Measurements from ENCODE around the gene PRR35. TPM values are rescaled to one million over a fixed set of nuclear protein-coding genes. Genes with fewer than 3 reads are reported as not detected.
A peak's percentile ranks its signal among the peaks of the same experiment; 100 is the strongest.

The PRR35 gene
- total RNA-seq, 1 experiment from 2014 or later, result not detected

DNA sequence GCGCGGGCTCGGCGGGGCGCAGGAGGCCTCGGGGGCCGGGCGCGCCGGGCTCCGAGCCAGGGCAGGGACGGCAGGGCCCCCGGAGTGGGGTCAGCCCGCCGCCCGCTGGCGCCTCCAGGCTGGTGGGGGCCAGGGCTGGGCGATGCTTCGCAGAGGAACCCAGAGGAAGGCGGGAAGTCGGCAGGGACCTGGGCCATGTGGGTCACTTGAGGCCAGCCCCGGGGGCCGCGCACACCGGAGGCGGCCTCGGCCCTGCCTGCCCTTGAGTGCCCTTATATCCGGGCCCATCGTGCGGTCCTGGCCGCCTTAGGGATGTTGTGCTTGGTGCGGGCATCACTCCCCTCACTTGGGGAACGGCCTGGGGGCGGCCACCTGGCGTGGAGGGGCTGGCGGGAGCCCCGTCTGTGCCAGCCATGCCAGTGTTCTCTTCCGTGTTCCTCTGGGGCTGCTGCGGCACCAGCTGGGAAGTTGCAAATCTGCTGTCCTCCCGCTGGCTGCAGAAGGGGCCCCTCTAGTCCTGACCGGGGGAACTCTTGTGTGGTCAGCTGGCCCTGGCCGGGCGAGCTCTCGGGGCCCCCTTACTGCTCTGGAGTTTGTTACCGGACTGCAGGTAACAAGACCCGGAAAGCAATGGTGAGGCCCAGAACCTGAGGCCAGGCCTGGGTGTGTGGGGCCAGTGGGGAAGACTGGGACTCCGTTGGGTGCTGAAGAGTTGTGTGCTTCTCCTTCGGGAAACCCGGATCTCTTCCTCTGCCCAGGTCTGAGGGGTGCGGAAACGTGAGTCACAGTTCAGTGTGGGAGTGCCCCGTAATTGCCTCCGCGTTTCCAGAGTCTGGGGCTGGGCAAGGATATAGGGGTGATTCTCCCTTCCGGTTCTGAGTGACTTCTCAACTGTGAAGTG is 31.8 kb upstream of the PRR35 start:
- DNase-seq (ENCODE audit: low read depth), result peak; percentile 88

DNA sequence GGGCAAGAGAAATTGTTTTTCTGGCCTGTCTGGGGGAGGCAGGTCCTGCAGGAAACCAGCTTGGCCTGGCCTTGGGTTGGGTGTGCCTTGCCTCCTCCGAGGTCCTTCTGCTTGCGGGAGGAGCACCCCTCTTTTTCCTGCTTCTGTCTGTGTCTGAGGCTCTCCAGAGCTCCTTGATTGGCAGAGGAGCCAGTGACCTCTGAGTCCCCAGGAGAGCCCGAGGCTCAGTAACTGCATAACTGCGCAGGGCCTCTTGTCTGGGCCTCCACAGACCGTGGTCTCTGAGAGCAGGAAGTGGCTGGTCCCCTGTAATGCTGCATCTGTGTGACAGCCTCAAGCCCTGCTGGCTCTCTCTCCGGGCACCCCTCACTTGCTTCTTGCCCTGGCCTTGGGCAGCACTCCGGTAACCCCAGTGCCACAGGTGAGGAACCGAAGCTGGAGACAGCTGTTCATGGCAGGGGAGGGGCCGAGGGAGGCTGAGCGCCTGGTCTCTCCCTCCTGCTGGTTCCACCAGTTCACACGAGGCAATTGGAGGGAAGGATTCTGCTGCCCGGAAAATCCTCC is 31.1 kb upstream of the PRR35 start:
- DNase-seq (ENCODE audit: low read depth), result no peak

DNA sequence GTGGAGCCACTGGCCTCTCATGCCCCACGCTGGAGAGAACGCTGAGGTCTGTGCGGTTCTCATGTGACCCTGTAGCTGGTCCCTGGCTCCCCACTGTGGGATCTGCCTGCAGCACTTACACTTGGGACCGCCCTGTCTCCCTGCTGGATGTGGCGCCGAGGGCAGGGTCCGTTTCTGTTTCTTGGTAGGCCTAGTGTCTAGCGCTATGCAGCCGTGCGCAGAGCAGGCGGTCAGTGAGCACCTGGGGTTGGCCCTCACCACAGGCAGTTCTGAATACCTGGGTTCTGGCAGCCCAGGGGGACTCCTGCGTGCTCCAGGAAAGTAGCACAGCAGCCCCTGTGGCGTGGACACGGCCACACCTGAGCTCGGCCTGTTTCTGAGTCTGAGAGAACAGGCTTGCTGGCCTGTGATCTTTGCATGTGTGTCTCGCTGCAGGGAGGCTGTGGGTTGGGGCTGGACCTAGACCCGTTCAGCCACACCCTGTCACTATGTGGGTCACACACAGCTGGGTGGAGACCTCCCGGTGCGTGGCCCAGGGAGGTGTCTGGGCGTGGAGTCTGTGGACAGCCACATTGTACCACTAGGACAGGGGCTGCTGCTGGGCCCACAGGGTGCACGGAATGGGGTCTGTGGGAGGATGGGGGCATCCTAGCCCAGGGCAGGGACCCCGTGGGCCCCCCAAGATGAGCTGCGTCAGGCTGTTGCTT is 29.9 kb upstream of the PRR35 start:
- no peak for DNase-seq (ENCODE audit: low read depth)

DNA sequence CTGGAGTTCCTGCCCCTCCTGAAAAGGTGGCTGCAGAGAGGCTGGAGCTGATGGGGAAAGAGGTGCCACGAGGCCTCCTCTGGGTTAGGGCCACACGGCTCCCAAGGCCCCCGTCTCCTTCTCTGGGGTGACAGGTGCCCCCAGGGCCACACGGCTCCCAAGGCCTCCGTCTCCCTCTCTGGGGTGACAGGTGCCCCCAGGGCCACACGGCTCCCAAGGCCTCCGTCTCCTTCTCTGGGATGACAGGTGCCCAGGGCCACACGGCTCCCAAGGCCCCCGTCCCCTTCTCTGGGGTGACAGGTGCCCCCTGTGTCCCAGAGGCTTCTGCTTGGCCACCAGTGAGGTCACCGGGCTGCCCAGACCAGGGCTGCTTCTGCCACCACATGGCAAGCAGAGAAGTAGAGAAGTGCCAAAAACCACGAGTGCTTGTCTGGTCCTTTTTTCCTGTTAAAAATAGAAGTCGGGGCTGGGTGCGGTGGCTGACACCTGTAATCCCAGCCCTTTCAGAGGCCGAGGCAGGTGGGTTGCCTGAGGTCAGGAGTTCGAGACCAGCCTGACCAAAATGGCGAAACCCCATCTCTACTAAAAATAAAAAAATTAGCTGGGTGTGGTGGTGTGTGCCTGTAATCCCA is 28.6 kb upstream of the PRR35 start:
- no peak for DNase-seq (ENCODE audit: low read depth)

DNA sequence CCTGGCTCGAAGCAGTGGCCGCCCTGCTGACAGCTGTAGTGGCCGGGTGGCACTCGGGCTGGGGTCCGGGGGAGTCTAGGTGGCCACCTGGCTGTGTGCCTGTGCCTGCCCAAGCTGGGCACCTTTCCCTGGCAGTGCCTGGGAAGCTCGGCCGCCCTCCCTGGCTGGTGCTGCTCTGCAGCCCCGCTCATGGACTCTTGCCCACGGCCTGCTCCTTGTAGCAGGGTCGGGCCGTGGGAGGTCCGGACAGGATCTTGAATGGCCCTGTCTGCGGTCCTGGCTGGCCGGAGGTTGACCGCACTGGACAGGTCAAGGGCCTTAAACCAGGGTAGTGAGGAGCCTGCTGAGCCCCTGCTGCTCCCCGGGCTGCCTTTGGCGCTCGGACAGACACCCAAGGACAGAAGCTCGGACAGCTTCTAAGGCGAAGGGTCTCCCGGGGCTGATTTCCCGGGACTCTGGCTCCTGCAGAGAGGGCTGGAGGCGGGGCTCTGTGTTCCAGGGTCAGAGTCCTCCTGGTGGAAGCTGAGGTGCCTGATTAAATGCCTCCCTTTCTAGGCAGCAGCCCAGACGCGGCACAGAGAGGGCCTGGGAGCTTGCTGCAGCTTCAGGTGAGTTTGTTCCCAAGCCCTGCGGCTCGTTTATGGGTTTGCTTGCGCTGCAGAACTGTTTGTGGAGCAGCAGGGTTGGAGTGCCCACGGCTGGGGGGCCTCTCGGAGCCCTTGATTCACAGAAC is 26.6 kb upstream of the PRR35 start:
- no peak for DNase-seq (ENCODE audit: low read depth)

DNA sequence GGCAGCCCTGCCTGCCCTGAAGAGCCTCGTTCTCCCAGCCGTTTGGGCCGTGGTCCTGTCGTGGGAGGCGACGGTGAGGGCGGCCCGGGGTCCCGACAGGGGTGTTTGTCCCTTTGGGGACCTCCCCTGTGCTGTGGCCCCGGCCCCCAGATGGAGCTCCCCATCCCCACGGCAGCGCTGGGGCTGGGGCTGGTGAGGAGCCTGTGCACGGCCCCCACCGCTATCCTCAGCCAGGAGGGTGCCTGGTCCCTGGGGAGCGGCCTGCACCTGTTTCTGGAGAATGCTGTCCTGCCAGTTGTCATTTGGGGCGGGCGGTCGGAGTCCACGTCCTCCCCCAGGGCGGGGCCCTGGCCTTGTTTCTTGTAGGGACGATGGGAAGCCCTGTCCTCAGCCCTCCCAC is 26.1 kb upstream of the PRR35 start:
- DNase-seq (ENCODE audit: low read depth), result no peak

DNA sequence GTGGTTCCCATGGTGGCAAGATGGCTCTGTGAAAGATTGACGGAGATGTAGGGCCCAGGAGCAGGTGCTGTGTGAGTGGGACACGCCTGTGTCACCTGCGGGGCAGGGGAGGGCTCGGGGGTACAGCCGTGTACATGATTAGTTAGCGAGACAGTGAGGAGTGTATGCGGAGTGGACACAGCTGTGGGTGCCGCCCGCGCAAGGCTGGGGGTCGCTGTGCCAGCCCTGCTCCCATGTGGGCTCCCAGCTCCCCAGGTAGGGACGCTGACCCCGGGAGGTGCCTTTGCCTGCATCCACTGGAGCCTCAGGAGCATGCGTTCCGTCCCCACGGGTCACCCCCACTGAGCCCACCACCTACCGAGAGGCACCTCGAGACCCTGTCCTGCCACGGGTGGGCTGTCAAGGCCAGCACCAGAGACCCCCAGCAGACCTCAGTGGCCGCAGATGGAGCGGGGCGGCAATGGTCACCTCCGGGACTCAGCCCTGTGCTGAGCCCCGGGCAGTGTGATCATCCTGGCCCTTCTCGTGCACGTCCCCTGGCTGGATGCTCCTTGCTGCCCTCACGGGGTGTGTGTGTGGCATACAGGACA is 25.2 kb upstream of the PRR35 start:
- DNase-seq (ENCODE audit: low read depth), result no peak

DNA sequence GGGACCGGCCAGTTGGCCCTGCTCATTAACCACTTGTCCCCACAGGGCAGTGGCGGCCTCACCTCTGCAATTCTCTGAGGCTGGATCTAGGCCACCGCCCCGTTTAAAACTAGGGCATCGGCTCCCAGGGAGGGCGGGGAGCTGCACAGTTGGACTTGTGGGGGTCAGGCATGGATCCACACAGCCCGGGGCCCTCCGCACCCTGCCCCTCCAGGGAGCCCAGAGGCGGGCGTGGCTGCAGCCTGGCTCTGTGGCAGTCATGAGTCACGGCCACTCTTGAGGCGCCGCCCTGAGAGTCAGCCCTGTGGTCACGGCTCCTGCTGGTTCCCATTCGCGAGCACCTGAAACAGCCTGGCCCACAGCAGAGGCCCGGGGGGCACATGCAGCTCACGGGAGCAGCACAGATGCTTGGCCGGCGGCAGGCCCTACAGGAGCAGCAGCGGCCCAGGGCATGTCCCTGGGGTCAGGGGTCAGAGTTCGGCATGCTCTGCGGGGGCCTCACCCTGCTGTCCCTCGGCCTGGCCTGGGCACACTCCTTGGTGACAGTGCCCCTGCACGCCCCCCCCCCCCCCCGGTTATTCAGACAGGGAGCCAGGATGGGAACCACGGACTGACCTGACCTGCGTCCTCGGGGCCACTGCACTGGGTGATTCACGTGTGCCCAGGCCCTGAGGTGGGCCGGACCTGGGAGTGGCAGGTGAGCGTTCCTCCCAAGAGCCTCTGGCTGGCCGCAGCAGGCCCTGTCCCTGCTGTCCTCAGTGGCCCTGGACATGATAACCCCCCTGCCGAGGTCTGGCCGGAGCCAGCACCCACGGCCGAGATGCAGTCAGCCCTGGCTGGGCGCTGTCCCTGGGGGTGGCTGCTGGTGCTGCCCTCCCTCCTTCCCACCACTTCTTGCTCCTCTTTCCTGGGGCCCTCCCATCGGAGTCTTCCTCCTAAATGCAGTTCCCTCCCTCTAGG is 24.5 kb upstream of the PRR35 start:
- peak; percentile 91 for DNase-seq (ENCODE audit: low read depth)

DNA sequence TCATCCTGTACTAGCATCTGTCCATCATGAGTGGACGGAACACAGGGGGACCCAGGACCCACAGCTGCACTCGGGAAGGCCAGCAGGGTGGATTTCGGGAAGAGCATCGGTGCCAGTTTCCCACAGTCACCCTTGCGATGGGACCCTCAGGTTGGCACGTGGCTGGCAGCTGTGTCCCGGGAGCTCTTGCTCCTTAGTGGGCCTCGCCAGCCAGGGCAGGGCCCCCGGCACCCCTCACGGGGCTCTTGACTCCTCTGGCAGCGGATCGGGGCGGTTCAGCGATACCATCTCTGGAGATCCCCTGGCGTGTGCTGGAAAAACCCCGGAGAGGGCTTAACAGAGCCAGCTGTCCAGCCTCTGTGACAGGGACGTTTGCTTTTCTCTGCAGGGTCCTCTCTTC is 23.4 kb upstream of the PRR35 start:
- no peak for DNase-seq (ENCODE audit: low read depth)

DNA sequence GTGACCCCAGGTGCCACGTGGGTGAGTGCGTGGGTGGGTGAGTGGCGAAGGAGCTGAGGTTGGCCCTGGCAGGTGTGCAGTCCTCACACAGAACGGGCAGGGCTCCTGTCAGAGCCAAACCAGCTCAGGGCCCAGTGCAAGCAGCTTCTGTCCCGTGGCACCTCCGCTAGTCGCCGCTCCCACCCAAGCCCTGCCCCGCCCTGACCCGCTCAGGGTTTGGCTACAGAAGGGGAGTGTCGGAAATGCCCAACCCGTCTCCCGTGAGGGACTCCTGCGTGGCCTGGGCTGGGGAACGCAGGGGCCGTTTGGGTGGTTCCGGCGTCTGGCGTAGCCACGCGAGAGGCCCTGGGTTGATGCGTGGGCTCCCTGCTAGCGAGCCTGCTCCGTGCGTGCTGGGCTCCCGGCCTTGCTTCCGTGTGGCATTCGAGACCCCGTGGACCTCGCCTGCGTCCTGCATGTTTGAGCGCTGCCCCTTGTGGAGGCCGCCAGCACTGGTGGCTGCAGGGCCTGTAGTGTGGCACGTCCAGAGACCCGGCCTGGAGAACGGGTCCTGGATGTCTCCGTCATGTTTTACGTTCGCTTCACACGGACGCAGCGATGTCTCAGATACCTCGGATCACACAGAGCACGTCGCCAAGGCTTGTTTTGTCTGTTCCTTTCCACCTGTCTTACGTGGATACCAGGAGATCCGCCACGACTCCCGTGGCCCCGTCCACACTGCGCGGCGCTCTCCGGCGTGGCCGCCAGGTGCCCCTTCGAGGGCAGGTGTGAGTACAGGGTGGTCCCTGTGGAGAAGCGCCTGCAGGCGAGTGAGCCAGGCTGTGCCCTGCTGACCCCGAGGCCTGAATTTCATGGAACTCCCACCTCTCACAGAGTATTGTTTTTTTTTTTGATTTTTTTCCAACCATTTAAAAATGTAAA is 22.5 kb upstream of the PRR35 start:
- DNase-seq (ENCODE audit: low read depth), result no peak

DNA sequence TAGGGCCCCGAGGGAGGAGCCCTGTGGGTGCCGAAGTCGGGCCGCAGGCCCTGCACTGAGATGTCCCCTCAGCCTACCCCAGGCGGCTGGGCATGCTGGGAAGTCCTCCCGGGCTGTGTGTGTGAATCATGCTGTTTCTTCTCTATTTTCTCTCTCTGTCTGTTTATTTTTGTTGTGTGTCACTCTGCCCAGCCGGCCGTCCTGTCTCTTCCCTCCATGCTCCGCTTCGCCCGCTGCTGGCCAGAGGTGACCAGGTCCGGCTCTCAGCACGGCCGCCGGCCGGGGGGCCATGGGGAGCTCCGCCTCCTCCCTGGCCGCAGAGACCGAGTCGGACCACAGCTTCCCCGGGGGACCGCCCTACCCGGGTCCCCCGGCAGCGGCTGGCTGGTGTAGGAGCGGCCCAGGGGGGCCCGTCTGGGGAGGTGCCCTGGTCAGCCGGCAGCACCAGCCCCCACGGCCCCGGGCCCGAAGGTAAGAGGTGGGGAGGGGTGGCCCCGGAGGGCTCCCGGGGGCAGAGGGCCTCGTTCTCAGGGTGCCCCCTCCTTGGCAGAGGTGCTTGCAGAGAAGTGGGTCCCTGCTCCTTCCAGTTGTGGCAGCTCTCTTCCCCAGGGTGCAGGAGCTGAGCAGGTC is 20.2 kb upstream of the PRR35 start:
- DNase-seq (ENCODE audit: low read depth), result peak; percentile 28

DNA sequence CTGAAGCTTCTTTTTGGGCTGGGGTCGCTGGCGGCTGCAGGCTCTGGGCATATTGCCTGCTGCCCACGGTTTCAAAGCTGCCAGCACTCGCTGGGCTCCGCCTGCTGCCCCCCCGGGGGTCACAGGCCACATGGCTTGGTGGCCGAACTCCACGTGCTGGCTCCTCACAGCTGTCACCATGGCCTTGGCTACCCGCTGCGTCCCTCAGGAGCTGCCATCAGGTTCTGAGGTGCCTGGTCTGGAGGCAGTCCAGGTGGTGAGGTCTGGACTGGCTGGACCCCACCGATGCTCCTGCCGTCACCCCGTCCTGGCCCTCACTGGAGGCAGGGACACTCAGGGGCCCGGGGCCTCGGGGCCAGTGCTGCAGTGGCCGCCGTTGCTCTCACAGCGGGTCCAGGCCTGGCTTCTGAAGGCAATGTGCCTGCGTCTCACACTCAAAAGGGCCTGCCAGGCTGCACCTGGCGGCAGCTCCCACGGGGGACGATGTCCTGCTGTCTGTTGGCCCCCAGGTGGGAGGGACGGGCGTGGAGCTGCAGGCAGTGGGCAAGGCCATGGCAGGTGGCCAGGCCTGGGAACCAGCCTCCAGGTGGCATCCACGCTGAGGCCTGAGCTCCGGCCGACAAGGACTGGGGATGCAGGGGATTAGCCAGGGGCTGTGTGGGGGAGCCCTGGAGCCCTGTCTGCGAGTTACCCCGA is 19.4 kb upstream of the PRR35 start:
- DNase-seq (ENCODE audit: low read depth), result no peak

DNA sequence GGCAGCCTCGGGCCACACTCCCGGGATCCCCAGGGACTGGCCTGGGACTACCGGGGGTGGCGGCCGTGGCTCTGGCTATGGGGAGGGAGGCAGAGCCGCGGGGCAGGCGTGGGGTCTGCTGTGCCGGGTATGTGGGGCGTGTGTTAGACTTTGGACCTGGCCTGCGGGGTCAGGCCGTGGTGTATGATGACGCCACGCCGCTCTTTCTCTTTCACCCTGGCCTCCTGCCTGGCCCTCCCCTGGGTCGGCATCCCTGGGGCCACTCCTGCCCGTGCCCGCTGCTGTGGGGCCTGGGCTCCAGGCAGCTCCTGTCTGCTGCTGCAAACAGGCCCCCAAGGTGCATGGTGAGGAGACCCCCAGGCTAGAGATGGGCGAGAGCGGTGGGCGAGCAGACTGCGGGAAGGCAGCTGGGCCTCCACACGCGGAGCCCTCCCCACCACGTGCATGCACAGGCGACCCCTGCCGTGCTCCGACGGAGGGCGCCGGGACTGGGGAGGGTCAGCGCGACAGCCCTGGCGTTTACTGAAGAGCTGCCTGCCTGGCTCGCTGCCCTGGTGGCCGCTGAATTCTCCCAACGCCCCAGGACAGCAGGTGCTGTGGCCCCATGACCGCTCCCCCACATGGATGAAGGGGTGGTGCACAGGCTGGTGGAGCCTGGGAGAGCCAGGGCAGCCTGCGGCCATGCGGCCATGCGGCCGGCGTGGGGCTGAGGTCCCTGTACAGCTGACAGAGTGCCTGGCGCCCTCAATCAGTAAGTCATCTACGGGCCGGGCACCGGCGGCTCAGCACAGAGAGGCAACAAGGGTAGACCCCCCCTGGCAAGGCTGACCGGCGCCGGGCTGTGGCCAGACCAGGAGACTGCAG is 16.7 kb upstream of the PRR35 start:
- DNase-seq (ENCODE audit: low read depth), result no peak

DNA sequence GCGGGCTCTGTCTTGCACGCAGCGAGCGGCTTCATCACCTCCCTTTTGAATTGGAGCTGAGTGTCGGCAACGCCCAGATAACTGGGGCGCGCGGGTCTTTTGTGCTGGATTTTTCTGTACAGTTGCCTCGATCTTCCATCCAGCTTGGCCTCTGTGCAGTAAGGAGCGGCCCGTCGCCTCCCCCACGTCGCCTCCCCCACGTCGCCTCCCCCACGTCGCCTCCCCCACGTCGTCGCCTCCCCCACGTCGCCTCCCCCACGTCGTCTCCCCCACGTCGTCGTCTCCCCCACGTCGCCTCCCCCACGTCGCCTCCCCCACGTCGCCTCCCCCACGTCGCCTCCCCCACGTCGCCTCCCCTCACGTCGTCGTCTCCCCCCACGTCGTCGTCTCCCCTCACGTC is 15.7 kb upstream of the PRR35 start:
- DNase-seq (ENCODE audit: low read depth), result no peak

DNA sequence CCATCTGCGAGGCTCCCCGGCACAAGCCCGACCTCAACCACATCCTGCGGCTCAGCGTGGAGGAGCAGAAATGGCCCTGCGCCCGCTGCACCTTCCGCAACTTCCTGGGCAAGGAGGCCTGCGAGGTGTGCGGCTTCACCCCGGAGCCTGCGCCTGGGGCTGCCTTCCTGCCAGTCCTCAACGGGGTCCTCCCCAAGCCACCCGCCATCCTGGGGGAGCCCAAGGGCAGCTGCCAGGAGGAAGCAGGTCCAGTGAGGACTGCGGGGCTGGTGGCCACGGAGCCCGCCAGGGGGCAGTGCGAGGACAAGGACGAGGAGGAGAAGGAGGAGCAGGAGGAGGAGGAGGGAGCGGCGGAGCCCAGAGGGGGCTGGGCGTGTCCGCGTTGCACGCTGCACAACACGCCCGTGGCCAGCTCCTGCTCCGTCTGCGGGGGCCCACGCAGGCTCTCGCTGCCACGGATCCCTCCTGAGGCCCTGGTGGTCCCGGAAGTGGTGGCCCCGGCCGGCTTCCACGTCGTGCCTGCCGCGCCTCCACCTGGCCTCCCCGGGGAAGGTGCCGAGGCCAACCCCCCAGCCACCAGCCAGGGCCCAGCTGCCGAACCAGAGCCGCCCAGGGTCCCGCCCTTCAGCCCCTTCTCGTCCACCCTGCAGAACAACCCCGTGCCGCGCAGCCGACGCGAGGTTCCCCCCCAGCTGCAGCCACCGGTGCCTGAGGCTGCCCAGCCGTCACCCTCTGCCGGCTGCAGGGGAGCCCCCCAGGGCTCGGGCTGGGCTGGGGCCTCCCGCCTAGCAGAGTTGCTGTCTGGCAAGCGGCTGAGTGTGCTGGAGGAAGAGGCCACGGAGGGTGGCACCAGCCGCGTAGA is 13.1 kb upstream of the PRR35 start:
- DNase-seq (ENCODE audit: low read depth), result no peak

DNA sequence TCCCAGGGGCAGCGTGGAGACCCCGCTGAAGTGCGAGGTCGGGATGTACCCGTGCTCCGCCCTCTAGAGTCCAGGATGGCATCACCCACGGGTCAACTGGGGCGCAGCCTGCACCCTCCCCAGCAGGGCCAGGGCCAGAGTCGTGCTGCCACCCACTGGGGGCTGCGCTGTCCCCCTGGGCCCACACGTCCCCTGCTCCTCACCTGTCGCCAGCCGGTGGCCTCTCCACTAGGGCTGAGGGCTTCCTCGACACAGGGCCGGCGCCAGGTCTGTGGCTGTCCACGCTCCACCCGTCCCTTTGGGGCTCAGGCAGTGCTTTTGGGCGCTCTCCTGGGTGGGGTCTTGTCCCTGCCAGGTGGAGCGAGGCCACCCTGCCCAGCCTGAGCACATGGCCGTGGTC is 11.6 kb upstream of the PRR35 start:
- no peak for DNase-seq (ENCODE audit: low read depth)
